ENCODE data around the gene LSAMP.

The LSAMP gene

GRCh38 chr3:116285781-116286421, 159.4 kb downstream of the LSAMP start:
- no peak for DNase-seq (ENCODE audit: low spot score)

DNA sequence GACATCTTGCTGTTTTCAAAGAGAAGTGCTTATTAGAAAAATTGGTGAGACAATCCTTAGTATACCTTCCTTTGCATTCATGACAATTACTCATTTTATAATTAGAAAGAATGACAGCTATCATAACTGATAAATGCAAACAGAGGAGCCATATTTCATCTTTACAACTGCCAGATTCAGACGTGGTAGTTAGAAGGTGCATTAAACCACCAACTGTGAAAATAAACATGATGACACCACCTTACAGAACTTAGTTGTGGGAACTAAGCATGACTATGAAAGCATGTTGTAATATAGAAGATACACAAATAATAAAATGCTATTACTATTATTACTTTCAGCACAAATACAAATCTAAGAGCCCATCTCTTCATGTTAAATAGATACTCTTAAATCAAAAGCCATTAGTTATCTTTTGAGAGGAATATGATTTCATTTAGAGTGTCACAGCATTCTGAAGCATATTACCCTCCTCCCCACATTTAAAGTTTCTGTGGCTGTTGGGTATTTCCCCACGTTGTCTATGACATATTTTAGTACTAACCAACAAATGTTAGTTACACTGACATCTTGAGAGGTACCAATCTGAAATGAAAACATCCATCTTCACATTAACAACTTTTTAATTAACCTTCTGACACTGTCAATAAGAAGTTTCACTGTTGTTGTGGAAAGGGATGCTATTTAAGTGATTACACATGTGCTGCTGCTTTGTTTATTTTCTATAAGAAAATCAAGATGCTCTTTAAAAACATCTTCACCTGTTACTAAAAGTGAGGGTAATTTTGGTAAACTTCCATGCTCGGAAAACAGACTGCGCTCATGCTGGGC, 163.8 kb downstream of the LSAMP start:
- DNase-seq (ENCODE audit: low spot score): no peak

DNA sequence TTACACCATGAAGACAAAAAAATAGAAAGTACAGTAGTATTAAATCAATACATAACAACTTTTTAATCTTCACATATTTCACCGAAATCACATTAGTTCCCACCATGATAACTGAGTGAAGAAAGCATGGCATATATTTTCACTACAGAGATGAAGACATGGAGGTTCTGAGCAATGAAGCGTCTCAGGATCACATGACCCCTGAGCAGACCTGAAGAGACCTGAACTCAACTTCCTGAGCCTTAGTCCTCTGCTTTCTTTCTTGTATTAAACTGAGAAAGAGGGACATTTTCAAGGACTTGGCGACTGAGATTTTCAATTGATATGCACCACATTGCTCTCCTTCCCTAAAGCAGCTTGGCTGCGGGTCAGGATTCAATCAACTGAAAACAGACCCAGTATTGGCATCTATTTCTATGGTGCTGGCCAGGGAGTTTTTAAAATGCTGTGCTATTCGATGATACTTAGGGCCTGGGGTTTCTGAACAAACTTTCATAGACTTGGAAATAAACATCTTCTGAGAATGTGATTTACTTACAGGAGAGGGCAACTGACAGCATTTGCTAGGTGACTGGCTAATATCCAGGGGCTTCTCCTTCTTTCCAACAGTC, 165.1 kb downstream of the LSAMP start:
- peak; percentile 77 for DNase-seq (ENCODE audit: low spot score)

- no peak for DNase-seq (ENCODE audit: low spot score)
Measured at GRCh38 chr3:116276675-116277074, 168.6 kb downstream of the LSAMP start.

DNA sequence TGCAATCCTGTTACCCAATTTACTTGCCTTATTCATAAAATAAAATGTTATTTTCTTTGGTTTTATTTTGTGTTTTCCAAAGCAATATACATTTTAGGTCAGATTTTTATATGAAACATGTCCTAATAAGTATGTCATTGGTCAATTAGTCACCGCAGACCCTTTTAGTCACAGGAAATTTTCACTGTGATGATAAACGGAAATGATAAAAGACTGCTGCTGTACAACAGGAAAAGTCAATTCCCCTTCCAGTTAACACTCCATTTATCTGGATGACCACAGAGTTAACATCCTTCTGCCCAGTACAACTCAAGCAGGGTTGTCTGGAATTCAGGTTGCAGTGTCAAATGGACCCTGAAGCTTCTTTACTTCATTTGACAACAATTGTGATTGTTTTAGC, 175.2 kb downstream of the LSAMP start:
- no peak for DNase-seq (ENCODE audit: low spot score)

GRCh38 chr3:116267116-116267515, 178.2 kb downstream of the LSAMP start:
- DNase-seq (ENCODE audit: low spot score): no peak

DNA sequence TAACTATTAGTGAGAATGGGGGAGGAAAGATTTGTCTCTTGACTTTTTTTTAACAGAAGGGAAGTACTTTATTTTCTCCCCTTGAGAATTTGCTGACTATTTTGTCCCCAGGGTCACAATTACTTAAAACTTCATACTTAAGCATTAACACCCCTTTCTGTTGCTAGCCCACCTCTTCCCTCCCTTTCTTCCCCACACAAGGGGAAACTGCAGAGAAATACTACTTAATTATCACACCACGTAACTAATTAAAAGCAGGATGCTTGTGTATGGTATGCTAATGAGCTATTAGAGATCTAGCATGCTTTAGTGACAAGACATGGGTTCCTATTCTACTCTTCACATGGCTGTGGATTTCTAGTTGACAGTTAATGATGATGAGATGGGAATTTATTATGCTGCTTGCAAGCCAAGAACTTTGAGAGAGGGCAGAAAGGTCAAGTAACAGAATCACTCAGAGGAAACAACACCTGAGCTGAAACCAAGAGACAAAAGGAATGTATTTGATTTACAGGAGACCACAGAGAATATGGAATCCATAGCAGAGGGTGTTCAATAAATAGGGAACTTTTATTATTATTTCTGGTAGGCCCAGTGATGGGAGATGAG, 179.2 kb downstream of the LSAMP start:
- DNase-seq (ENCODE audit: low spot score): no peak

GRCh38 chr3:116265320-116265695, 180.0 kb downstream of the LSAMP start:
- no peak for DNase-seq (ENCODE audit: low spot score)

DNA sequence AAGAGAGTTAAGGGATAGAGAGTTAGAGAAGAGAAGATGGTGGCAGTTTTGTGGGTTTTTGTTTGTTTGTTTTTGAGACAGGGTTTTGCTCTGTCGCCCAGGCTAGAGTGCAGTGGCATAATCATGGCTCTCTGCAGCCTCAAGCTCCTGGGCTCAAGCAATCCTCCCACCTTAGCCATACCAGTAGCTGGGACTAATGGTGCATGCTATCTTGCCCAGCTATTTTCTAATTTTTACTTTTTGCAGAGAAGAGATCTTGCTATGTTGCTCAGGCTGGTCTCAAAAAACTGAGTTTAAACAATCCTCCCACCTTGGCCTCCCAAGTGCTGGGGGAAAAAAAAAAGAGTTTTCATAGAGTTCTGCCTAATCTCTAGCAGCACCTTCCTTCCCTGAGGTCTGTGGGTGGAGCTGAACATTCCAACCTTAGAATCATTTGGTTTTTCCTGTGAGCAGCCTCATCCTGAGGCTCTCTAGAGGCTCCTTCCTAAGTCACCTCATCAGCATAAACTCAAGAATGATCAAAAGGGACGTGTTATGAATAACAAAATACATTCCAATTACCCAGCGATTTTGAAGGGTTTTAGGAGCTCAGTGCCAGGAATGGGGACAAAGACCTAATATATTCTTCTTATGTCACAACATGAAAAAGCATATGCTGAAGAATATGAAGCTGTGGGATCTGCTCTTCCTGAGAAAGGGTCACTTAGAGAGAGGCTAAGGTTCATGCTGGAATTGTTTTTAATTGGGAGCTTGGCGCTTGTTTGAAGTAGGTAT, 180.6 kb downstream of the LSAMP start:
- DNase-seq (ENCODE audit: low spot score): no peak

GRCh38 chr3:116263842-116264545, 181.3 kb downstream of the LSAMP start:
- DNase-seq (ENCODE audit: low spot score): no peak

GRCh38 chr3:116260491-116260890, 184.8 kb downstream of the LSAMP start:
- DNase-seq (ENCODE audit: low spot score): no peak

GRCh38 chr3:116259984-116260383, 185.3 kb downstream of the LSAMP start:
- no peak for DNase-seq (ENCODE audit: low spot score)

GRCh38 chr3:116256843-116257485, 188.3 kb downstream of the LSAMP start:
- no peak for DNase-seq (ENCODE audit: low spot score)

DNA sequence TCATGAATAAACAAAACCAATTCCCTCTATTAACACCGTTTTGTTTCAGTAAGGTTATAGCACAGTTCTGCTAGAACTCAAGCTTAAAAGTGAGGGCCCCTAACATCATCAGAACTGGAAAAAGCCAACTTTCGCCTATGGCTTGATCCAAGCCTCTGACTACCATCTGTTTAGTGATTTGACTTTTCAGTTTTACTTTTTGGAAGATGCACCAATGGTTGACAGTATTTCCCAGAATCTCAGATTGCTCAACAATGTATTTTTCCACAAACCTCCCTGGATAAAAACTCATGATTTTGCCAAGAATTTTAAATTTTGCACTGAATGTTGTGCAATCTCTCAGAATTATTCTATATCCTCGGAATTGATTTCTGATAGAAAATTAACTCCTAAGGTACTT, 190.7 kb downstream of the LSAMP start:
- DNase-seq (ENCODE audit: low spot score): no peak

- no peak for DNase-seq (ENCODE audit: low spot score)
Measured at GRCh38 chr3:116253511-116253910, 191.8 kb downstream of the LSAMP start.

DNA sequence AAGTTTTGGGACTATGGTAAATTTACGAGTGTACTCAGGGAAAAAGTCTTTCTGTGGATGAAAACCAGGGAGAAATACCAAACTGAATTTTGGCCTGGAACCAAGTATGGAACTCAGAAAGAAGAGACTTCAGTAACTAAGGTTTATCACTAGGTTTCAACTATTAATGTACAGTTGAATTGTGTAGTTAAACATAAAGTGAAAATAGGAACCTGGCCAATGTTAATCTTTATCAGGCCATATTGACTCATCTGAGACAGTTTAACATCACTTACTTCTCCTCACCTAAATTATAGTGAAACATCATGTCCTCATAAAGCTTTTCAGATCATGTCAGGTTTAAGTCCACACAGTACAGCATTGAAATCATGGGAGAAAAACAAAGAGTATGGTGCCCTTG, 197.7 kb downstream of the LSAMP start:
- DNase-seq (ENCODE audit: low spot score): no peak

GRCh38 chr3:116246406-116246980, 198.8 kb downstream of the LSAMP start:
- peak; percentile 25 for DNase-seq (ENCODE audit: low spot score)

DNA sequence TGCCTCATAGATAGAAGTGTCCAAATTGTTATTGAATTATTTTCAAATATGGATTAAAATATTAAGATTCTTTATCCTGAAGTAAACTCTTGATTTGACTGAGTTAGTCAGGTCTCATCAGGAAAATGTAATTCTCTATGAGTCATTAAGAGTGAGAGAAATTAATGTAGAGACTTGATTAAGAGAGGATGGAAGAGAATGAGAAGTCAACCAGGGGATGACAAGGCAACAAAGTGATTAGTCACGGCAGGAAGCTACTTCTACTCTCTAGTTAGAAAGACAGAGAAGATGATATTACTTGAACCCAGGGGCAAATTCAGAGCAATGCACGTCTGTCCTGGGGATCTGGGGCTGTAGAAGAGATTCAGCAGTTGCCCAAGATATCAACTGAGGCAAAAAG, 202.5 kb downstream of the LSAMP start:
- no peak for DNase-seq (ENCODE audit: low spot score)

DNA sequence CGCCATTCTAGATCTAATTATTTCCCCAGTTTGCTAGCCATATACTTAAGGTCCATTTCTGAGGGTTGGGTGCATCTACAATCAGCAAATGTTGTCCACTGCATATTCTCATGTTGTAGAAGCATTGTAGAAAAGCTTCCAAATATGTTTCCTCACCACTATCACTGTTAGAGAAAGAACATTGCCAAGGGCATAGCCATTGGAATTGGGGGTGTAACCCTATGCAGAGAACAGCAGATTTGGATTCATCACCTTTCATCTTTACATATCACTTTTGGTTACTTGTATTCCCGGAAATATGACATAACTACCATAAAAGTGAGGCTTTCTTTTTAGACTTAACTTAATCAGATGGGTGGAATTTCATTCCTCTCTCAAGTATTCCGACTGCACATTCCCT, 203.6 kb downstream of the LSAMP start:
- no peak for DNase-seq (ENCODE audit: low spot score)

GRCh38 chr3:116240261-116240660, 205.0 kb downstream of the LSAMP start:
- DNase-seq (ENCODE audit: low spot score): no peak
